Aorta (tissue), 5 donors: ENCODE measurements around the gene UBE3C. TPM values are rescaled to one million over a fixed set of nuclear protein-coding genes. Genes with fewer than 3 reads are reported as not detected.
A peak's percentile ranks its signal among the peaks of the same experiment; 100 is the strongest.
"Not testable (repeated sequence)": the region's sequence is repeated elsewhere in the genome, so short reads cannot be mapped to it uniquely, and the experiment has no call there.

Source experiments
- ATAC-seq: fragments of 200-7000 bp; cut with Tn5 transposase; one replicate; pipeline ENCODE4 v1.9.1; 2022; ENCODE audit warnings: moderate library complexity; ENCODE audit not compliant: low FRiP score
- DNase-seq, 2 donors: peaks; one replicate each; pipeline ENCODE4 v3.0.0-alpha.2; 2020
- H3K27ac ChIP-seq, 2 donors: one replicate each; pipeline ENCODE4 v1.5.1; 2013; ENCODE audit warnings: low read length in 2 of 2, mild to moderate bottlenecking in 2 of 2, moderate library complexity in 2 of 2, control low read depth in 1 of 2, inconsistent platforms in 1 of 2, low read depth in 1 of 2
- H3K27me3 ChIP-seq, 2 donors: one replicate each; pipeline ENCODE4 v1.6.1; 2013; ENCODE audit warnings: control low read depth in 1 of 2, low read length in 1 of 2, mild to moderate bottlenecking in 1 of 2, moderate library complexity in 1 of 2; ENCODE audit not compliant: insufficient read depth in 2 of 2, control insufficient read depth in 1 of 2
- H3K36me3 ChIP-seq, 2 donors: one replicate each; pipeline ENCODE4 v1.6.1; 2013; ENCODE audit warnings: control low read depth in 1 of 2, low read length in 1 of 2, mild to moderate bottlenecking in 1 of 2; ENCODE audit not compliant: insufficient read depth in 2 of 2, control insufficient read depth in 1 of 2
- H3K4me1 ChIP-seq, 2 donors: one replicate each; pipeline ENCODE4 v1.6.1; 2013; ENCODE audit warnings: low read length in 2 of 2, control low read depth in 1 of 2, mild to moderate bottlenecking in 1 of 2, moderate library complexity in 1 of 2; ENCODE audit not compliant: insufficient read depth in 2 of 2, control insufficient read depth in 1 of 2
- H3K4me3 ChIP-seq, 2 donors: one replicate each; pipeline ENCODE4 v1.5.1; 2013; ENCODE audit warnings: low read length in 2 of 2, control low read depth in 1 of 2, mild to moderate bottlenecking in 1 of 2
- H3K9me3 ChIP-seq: one replicate; pipeline ENCODE4 v1.6.1; 2013; ENCODE audit warnings: mild to moderate bottlenecking, low read length; ENCODE audit not compliant: control insufficient read depth
- WGBS, 2 donors: extraction: QIAGEN DNeasy Blood & Tissue Kit; methylation state at CpG; one replicate each; pipeline ENCODE4 v1.1.7; 2013; 5-methylcytosine and 5-hydroxymethylcytosine counted together
- intact Hi-C, 2 donors: fragments of 100-400 bp; cut with DNase I; formaldehyde crosslinking; loops; one replicate each; pipeline versions ENCODE4 v1.14.2 to v1.15.0; 2022
- polyA plus RNA-seq, 2 donors: library from polyadenylated mRNA; stranded (reverse); fragments of 200-250 nt; gene quantifications; one replicate each; pipeline ENCODE4 v1.2.3, GENCODE V29; 2013
- total RNA-seq, 2 donors: library from RNA; stranded (reverse); fragmentation: NEBNext Ultra II Directional; extraction: Animal tissue kit (Norgen Biotek cat#: 25700); gene quantifications; one replicate each; pipeline ENCODE4 v1.2.1, GENCODE V29; 2021
- donor health status: healthy with polysubstance abuse.
- donor health status: Bipolar disorder and iron deficiency.
- donor health status: DM: no; HTN: no; CAD: no.
- donor health status: DM: no; HTN: no; CAD: no.
- donor health status: DM: yes; HTN: yes; CAD: no.

The UBE3C gene
- total and polyA plus RNA-seq, 4 donors, result 15.8 to 73.0 (median 40.2) TPM

DNA sequence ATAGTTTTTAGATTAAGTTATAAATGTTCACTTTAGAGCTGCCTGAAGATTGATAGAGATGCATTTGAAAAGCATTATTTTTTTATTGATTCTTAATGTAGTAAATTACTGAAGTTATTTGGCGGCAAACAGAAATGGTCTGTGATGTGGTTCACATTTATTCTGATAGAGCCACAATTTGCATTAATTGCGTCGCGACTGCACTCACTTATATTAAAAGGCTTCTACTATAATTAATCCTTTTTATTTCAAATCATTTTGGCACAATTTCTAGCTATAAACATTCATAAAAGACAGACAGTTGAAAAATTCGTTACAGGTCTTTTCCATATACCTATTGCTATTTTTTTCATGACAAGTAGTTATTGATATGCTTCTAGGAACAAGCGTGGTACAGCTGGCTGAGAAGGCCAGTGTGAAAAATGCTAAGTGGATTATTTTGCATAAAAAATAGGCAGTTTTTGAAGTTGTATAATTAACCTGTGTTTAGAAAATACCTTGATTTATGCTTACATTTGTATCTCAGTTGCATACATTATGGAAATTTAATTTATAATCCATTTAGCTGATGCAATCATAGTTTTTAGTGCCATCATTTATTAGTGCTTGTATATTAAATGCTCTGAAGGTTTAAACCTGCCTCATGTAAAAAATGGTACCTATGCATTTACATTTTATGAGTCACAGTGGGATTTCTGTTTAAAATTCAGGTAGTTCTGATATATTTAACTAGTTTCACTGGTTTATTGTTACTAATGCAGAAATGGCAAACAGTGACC lies 106.0 kb downstream of the UBE3C start:
- no peaks in the 10 kb centered on the region for H3K9me3 ChIP-seq
- peak in 1 of 2 donors; percentile 9 for DNase-seq
- WGBS, 2 donors, result 91 to 93% methylated on average over 6 of the region's 6 CpGs
- intact Hi-C loops, result no loop called here
- no peak overlapping the region for H3K4me3 ChIP-seq
- H3K4me1 ChIP-seq, result no peaks in the 10 kb centered on the region
- H3K36me3 ChIP-seq, result peaks cover 0 to 7% of the 10 kb centered on the region in 2 donors
- H3K27me3 ChIP-seq, result no peaks in the 10 kb centered on the region
- ATAC-seq, result no peak
- no peak overlapping the region for H3K27ac ChIP-seq

DNA sequence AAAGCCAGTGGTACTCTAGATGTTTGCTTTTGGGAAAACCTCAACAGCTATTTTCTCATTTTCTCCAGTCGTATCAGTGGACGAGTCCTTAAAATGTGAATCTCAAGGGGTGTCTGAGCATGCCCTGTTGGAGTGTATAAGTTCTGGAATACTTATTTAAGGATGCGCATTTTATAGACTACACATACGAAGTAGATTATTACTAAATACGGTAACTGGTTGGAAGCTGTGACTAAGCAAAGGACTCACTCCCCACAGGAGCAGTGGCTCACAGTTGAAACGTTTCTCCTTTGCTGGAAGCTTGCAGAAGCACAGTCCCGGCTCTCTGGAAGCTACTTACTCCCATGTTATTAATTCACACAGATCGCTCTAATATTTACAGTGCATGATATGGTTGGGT lies 107.3 kb downstream of the UBE3C start:
- Histone ChIP-seq H3K27me3 (no peaks in the 10 kb centered on the region), H3K4me3 (no peak overlapping the region), H3K9me3 (no peaks in the 10 kb centered on the region), H3K27ac (no peak overlapping the region), H3K4me1 (no peaks in the 10 kb centered on the region), H3K36me3 (peaks cover 0 to 7% of the 10 kb centered on the region in 2 donors)
- 91 to 95% methylated on average over 8 of the region's 8 CpGs for WGBS, 2 donors
- intact Hi-C loops, result no loop called here
- DNase-seq, result no peak
- ATAC-seq, result no peak

DNA sequence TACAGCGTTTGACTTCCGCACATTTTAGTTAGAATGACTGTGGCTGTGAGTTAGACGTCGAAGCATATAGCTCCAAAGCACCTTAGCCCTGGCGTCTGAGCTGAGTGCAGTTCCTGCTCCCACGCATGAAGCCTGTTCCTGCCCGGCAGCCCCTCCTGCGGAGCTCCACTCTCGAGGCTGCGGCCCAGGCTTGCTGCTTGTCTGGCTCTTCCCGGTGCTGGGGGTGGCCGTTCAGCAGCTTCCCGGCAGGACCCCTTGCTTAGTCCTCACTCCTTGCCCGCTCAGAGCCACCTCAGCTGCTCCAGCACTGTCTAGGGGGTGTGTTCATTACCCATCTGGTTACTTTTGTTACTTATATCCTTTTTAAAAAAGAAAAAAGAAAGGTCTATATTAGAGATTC lies 109.9 kb downstream of the UBE3C start:
- Histone ChIP-seq H3K27me3 (no peaks in the 10 kb centered on the region), H3K4me3 (no peak overlapping the region), H3K36me3 (peaks cover 0 to 5% of the 10 kb centered on the region in 2 donors), H3K9me3 (no peaks in the 10 kb centered on the region), H3K27ac (no peak overlapping the region), H3K4me1 (no peaks in the 10 kb centered on the region)
- intact Hi-C loops, result no loop called here
- WGBS, 2 donors, result 94 to 95% methylated on average over 14 of the region's 14 CpGs
- DNase-seq, result peak in 1 of 2 donors; percentile 64
- ATAC-seq, result no peak

DNA sequence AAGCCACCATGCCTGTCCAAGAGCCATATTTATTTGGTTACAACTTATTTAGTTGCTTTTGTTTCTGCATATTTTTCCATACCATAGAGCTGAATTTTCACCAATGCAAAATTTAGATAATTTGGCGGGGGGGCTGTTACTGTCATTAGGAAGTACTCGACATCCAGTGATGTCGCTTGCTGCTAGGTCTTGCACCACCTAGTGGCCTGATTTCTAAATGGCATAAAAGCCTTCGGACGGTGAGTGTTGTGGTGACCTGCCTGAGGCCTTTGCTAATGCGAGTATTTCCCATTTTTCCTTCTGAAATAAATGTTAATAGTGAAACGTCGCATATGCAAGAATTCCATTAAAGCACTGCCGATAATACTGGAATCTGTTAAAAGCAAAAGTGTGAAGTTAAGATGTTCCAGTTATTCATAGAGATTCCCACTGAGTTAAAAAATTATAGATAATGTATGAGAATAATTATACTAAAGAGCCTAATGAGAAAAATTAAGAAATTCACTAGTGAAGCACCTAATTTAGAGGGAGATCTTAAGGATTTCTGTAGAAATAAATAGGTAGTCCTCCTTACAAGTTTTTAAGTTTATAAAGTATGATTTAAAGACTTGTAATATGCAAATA lies 112.0 kb downstream of the UBE3C start:
- H3K4me1 ChIP-seq, result no peaks in the 10 kb centered on the region
- WGBS, 2 donors, result 50% methylated on average over 9 of the region's 9 CpGs
- no peaks in the 10 kb centered on the region for H3K9me3 ChIP-seq
- H3K27me3 ChIP-seq, result no peaks in the 10 kb centered on the region
- peaks cover 0 to 5% of the 10 kb centered on the region in 2 donors for H3K36me3 ChIP-seq
- H3K4me3 ChIP-seq, result no peak overlapping the region
- DNase-seq (peak in 1 of 2 donors; percentile 22), ATAC-seq (no peak)
- intact Hi-C loops, result no loop called here
- H3K27ac ChIP-seq, result no peak overlapping the region

DNA sequence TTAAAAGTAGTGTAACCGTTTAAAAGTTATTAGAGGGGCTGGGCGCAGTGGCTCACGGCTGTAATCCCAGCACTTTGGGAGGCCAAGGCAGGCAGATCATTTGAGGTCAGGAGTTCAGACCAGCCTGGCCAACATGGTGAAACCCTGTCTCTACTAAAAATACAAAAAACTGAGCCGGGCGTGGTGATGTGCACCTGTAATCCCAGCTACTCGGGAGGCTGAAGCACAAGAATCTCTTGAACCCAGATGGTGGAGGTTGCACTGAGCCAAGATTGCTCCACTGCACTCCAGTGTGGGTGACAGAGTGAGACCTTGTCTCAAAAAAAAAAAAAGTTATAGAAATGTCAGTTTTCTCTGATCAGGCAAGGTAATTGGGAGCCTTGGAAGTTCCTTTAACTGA lies 113.1 kb downstream of the UBE3C start:
- H3K27ac ChIP-seq, intact Hi-C loops, H3K4me3 ChIP-seq, H3K4me1 ChIP-seq, H3K36me3 ChIP-seq, ATAC-seq, H3K27me3 ChIP-seq, H3K9me3 ChIP-seq: not testable (repeated sequence)
- DNase-seq, result peak in 1 of 2 donors; percentile 19
- WGBS, 2 donors, result 94 to 96% methylated on average over 6 of the region's 6 CpGs

DNA sequence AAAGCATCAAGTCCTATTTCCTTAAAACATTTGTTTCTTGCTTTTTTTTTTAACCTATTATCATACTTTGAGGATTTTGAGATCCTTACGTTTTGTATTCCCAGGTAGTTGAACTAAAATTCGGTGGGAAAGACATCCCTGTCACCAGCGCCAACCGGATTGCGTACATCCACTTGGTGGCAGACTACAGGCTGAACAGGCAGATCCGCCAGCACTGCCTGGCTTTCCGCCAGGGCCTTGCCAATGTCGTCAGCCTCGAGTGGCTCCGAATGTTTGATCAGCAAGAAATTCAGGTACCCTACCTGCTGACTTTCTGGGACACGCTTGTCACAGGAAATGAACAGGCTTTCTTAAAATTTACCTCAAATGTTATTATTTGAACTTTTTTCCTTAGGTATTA lies 115.1 kb downstream of the UBE3C start:
- Histone ChIP-seq H3K4me3 (no peak overlapping the region), H3K9me3 (no peaks in the 10 kb centered on the region), H3K36me3 (peaks cover 3 to 5% of the 10 kb centered on the region in 2 donors), H3K4me1 (no peaks in the 10 kb centered on the region), H3K27ac (no peak overlapping the region), H3K27me3 (no peaks in the 10 kb centered on the region)
- ATAC-seq (no peak), DNase-seq (peak in 1 of 2 donors; percentile 85)
- 53% methylated on average over 11 of the region's 11 CpGs for WGBS, 2 donors
- intact Hi-C loops, result no loop called here

DNA sequence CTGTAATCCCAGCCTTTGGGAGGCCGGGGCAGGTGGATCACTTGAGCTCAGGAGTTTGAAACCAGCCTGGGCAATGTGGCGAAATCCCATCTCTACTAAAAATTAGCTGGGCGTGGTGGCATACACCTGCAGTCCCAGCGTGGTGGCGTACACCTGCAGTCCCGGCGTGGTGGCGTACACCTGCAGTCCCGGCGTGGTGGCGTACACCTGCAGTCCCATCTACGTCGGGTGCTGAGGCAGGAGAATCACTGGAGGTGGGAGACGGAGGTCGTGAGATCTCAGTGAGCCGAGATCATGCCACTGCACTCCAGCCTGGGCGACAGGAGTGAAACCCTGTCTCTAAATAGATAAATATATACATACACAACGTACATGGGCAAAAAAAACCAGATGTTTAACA lies 116.1 kb downstream of the UBE3C start:
- H3K4me3 ChIP-seq, H3K4me1 ChIP-seq, H3K27me3 ChIP-seq, H3K9me3 ChIP-seq, H3K27ac ChIP-seq, ATAC-seq, intact Hi-C loops, H3K36me3 ChIP-seq: not testable (repeated sequence)
- WGBS, 2 donors, result 92 to 93% methylated on average over 18 of the region's 18 CpGs
- DNase-seq, result peak in 1 of 2 donors; percentile 64

DNA sequence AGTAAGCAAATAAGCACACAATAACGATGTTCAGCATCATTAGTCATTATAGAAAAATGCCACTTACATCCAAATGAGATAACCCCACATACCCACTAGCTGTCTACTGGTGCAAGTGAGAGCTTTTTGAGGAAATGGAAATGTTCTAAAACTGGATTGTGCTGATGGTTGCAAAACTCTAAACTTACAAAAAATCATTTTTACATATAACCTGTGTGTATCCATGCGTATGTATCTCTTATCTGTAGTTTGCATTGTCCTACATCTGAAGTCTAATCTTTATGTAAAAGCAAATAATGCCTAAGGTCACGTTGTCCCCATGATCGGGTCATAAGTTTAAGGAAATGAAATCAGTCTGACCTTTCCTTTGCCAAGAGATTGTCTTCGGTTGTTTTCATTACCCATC lies 116.5 kb downstream of the UBE3C start:
- H3K4me3 ChIP-seq, result no peak overlapping the region
- no peaks in the 10 kb centered on the region for H3K9me3 ChIP-seq
- no peaks in the 10 kb centered on the region for H3K4me1 ChIP-seq
- H3K27ac ChIP-seq, result no peak overlapping the region
- WGBS, 2 donors, result 73 to 74% methylated on average over 5 of the region's 5 CpGs
- DNase-seq (no peak), ATAC-seq (no peak)
- H3K27me3 ChIP-seq, result no peaks in the 10 kb centered on the region
- intact Hi-C loops, result no loop called here
- peaks cover 3 to 5% of the 10 kb centered on the region in 2 donors for H3K36me3 ChIP-seq

DNA sequence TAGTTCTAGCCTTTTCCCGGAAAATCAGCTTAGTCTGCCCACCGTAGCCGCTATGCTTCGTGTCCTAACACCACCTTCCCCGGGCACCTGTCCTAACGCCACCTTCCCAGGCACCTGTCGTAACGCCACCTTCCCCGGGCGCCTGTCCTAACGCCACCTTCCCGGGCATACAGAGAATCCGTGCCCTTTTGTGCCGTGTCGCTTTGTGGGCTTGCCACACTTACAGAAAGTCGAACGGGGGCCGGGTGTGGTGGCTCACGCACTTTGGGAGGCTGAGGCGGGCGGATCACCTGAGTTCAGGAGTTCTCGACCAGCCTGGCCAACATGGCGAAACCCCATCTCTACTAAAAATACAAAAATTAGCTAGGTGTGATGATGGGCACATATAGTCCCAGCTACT lies 124.4 kb downstream of the UBE3C start:
- Histone ChIP-seq H3K27ac (no peak overlapping the region), H3K4me1 (no peaks in the 10 kb centered on the region), H3K27me3 (no peaks in the 10 kb centered on the region), H3K4me3 (no peak overlapping the region), H3K36me3 (peaks cover 2% of the 10 kb centered on the region in 2 donors), H3K9me3 (no peaks in the 10 kb centered on the region)
- ATAC-seq (no peak), DNase-seq (peak in 1 of 2 donors; percentile 65)
- intact Hi-C loops, result no loop called here
- 95 to 97% methylated on average over 23 of the region's 23 CpGs for WGBS, 2 donors
